ENCODE measurements around the gene UBP1. TPM values are rescaled to one million over a fixed set of nuclear protein-coding genes. Genes with fewer than 3 reads are reported as not detected.

The UBP1 gene
- total RNA-seq, 1 donor from 2014 or later: 59.2 TPM

Other genes with a start within 250 kb of the UBP1 start
- not detected in 2 replicates for gene SUSD5, start 221.6 kb downstream of the UBP1 start, total RNA-seq
- gene FBXL2, start 163.0 kb downstream of the UBP1 start, total RNA-seq: 0.07 TPM in 1 of 2 replicates, not detected in the other

Measured in activated T-helper 2 cell treated with anti-CD3 and anti-CD28 coated beads, Interferon-gamma antibody, Interleukin-2, Interleukin-4, amounts not matched to agents 10 μg/mL and 5 μg/mL and 100 μg/mL, durations not matched to agents 14 hours and 24 hours and 36 hours (primary cell).